Measurements from ENCODE around the gene TRAF3. TPM values are rescaled to one million over a fixed set of nuclear protein-coding genes. Genes with fewer than 3 reads are reported as not detected.
A peak's percentile ranks its signal among the peaks of the same experiment; 100 is the strongest.

TRAF3 gene
- total RNA-seq, 1 experiment from 2014 or later, result 11.2 TPM

DNA sequence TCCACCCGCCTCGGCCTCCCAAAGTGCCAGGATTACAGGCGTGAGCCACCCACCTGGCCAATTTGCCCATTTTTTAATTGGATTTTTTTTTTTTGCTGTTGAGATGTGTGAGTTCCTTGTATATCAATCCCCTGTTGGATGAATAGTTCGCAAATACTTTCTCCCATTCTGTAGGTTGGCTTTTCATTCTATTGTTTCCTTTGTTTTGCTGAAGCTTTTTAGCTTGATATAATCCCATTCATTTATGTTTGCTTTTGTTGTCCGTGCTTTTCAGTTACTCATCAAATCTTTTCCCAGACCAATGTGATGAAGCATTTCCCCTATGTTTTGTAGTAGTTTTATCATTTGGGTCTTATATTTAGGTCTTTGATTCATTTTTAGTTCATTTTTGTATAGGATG lies 36.4 kb downstream of the TRAF3 start (continued):
- TF ChIP-seq ARID4B (CRISPR knock-in tag; IDR thresholded peaks at IDR 0.05; ENCODE audit: borderline replicate concordance) (no peak), ZNF512 (CRISPR knock-in tag; IDR thresholded peaks at IDR 0.05; ENCODE audit: borderline replicate concordance) (no peak), KAT7 (CRISPR knock-in tag; IDR thresholded peaks at IDR 0.05; ENCODE audit: borderline replicate concordance) (no peak), NFE2L1 (CRISPR knock-in tag; IDR thresholded peaks at IDR 0.05) (no peak), IRF1 (CRISPR knock-in tag; IDR thresholded peaks at IDR 0.05) (no peak)
- TF ChIP-seq, protein P1, sequence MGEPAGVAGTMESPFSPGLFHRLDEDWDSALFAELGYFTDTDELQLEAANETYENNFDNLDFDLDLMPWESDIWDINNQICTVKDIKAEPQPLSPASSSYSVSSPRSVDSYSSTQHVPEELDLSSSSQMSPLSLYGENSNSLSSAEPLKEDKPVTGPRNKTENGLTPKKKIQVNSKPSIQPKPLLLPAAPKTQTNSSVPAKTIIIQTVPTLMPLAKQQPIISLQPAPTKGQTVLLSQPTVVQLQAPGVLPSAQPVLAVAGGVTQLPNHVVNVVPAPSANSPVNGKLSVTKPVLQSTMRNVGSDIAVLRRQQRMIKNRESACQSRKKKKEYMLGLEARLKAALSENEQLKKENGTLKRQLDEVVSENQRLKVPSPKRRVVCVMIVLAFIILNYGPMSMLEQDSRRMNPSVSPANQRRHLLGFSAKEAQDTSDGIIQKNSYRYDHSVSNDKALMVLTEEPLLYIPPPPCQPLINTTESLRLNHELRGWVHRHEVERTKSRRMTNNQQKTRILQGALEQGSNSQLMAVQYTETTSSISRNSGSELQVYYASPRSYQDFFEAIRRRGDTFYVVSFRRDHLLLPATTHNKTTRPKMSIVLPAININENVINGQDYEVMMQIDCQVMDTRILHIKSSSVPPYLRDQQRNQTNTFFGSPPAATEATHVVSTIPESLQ (CRISPR knock-in tag; IDR thresholded peaks at IDR 0.05), result no peak

DNA sequence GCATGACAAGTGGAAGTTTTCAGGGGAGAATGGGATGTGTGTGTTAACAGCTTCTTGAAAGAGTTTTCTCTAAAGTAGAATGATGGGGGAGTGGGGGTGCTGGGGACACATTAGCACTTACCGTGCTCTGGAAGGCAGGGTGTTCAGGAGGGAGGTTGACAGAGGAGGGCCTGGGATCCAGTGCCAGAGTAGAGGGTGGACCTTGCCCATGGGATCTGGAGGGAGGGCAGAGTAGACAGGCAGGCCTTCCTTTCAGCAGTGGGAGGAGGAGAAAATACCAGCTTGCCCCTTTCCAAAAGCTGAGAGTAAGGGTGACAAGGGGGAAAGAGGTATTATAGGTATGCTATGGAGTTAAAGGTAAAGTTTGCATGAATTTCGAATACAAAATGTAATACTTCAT lies 40.1 kb downstream of the TRAF3 start:
- Mint-ChIP-seq H3K27me3 (ENCODE audit: low read depth) (no peaks in the 10 kb centered on the region), H3K4me3 (no peak overlapping the region), H3K4me1 (peaks cover 22% of the 10 kb centered on the region), H3K36me3 (no peaks in the 10 kb centered on the region), H3K9me3 (no peaks in the 10 kb centered on the region), H3K27ac (peak overlapping the region; percentile 25; the same call in 1 of the 2 replicates)
- ATAC-seq, result no peak
- POLR2A ChIA-PET, result no interaction called here
- TF ChIP-seq, protein P2, sequence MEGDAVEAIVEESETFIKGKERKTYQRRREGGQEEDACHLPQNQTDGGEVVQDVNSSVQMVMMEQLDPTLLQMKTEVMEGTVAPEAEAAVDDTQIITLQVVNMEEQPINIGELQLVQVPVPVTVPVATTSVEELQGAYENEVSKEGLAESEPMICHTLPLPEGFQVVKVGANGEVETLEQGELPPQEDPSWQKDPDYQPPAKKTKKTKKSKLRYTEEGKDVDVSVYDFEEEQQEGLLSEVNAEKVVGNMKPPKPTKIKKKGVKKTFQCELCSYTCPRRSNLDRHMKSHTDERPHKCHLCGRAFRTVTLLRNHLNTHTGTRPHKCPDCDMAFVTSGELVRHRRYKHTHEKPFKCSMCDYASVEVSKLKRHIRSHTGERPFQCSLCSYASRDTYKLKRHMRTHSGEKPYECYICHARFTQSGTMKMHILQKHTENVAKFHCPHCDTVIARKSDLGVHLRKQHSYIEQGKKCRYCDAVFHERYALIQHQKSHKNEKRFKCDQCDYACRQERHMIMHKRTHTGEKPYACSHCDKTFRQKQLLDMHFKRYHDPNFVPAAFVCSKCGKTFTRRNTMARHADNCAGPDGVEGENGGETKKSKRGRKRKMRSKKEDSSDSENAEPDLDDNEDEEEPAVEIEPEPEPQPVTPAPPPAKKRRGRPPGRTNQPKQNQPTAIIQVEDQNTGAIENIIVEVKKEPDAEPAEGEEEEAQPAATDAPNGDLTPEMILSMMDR (IDR thresholded peaks at IDR 0.05), result no peak
- TF ChIP-seq, protein P3, sequence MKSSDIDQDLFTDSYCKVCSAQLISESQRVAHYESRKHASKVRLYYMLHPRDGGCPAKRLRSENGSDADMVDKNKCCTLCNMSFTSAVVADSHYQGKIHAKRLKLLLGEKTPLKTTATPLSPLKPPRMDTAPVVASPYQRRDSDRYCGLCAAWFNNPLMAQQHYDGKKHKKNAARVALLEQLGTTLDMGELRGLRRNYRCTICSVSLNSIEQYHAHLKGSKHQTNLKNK (CRISPR knock-in tag; IDR thresholded peaks at IDR 0.05), result no peak
- no peak for TF ChIP-seq SOX15 (CRISPR knock-in tag; IDR thresholded peaks at IDR 0.05)
- TF ChIP-seq AR (CRISPR knock-in tag; IDR thresholded peaks at IDR 0.05), result no peak
- no peak for TF ChIP-seq ZNF423 (CRISPR knock-in tag; IDR thresholded peaks at IDR 0.05)
- TF ChIP-seq, protein P4, sequence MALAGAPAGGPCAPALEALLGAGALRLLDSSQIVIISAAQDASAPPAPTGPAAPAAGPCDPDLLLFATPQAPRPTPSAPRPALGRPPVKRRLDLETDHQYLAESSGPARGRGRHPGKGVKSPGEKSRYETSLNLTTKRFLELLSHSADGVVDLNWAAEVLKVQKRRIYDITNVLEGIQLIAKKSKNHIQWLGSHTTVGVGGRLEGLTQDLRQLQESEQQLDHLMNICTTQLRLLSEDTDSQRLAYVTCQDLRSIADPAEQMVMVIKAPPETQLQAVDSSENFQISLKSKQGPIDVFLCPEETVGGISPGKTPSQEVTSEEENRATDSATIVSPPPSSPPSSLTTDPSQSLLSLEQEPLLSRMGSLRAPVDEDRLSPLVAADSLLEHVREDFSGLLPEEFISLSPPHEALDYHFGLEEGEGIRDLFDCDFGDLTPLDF (CRISPR knock-in tag; IDR thresholded peaks at IDR 0.05), result no peak
- no peak for TF ChIP-seq E2F4 (CRISPR knock-in tag; IDR thresholded peaks at IDR 0.05; ENCODE audit: borderline replicate concordance, low read depth)
- TF ChIP-seq ATF2 (CRISPR knock-in tag; IDR thresholded peaks at IDR 0.05; ENCODE audit: borderline replicate concordance, low read depth), result no peak
- CTCF ChIA-PET, result interaction anchor here (1.0 to 1.1 kb wide), 2 partner anchors 32 to 43 kb away, joined by 3 to 4 read pairs; no protein-coding TSS in a partner anchor
- DNase-seq (ENCODE audit: low spot score), result no peak

Data from WTC11 (cell line).